ENCODE results near the gene C2CD5.

Gene C2CD5

GRCh38 chr12:22473212-22473611 is 71.1 kb downstream of the C2CD5 start:
- no peaks in the 10 kb centered on the region for H3K9me3 ChIP-seq (ENCODE audit: insufficient read depth, low read length)
- peaks cover 8% of the 10 kb centered on the region for H3K36me3 ChIP-seq (replicated peaks; ENCODE audit: low read depth, low read length)
- no peak overlapping the region for H3K27ac ChIP-seq (ENCODE audit: low read length)
- no peaks in the 10 kb centered on the region for H3K79me2 ChIP-seq (ENCODE audit: low read length)
- H4K20me1 ChIP-seq (ENCODE audit: insufficient read depth, low read length), result 0 out of 2 replicates have a peak, but pooled peaks cover 4% of the 10 kb centered on the region
- H3K4me3 ChIP-seq (ENCODE audit: low read length), result no peak overlapping the region
- H2AFZ ChIP-seq (ENCODE audit: low read depth, low read length), result no peak overlapping the region
- no peak overlapping the region for H3K9ac ChIP-seq (ENCODE audit: low read length)
- H3K27me3 ChIP-seq (ENCODE audit: low read depth, low read length), result no peaks in the 10 kb centered on the region
- no peak for TF ChIP-seq EZH2phosphoT487 (IDR thresholded peaks at IDR 0.05; ENCODE audit: low read depth)
- TF ChIP-seq, protein P1, sequence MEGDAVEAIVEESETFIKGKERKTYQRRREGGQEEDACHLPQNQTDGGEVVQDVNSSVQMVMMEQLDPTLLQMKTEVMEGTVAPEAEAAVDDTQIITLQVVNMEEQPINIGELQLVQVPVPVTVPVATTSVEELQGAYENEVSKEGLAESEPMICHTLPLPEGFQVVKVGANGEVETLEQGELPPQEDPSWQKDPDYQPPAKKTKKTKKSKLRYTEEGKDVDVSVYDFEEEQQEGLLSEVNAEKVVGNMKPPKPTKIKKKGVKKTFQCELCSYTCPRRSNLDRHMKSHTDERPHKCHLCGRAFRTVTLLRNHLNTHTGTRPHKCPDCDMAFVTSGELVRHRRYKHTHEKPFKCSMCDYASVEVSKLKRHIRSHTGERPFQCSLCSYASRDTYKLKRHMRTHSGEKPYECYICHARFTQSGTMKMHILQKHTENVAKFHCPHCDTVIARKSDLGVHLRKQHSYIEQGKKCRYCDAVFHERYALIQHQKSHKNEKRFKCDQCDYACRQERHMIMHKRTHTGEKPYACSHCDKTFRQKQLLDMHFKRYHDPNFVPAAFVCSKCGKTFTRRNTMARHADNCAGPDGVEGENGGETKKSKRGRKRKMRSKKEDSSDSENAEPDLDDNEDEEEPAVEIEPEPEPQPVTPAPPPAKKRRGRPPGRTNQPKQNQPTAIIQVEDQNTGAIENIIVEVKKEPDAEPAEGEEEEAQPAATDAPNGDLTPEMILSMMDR (IDR thresholded peaks at IDR 0.05; ENCODE audit: low read depth, low read length), result no peak
- peak overlapping the region; percentile 29 for H3K4me2 ChIP-seq (ENCODE audit: low read length)
- H3K4me1 ChIP-seq (ENCODE audit: low read length), result peaks cover 8% of the 10 kb centered on the region

- Histone ChIP-seq H3K9ac (ENCODE audit: low read length) (no peak overlapping the region), H3K4me1 (ENCODE audit: low read length) (peaks cover 16% of the 10 kb centered on the region), H3K4me3 (ENCODE audit: low read length) (peak overlapping the region; percentile 33), H3K79me2 (ENCODE audit: low read length) (no peaks in the 10 kb centered on the region), H3K9me3 (ENCODE audit: insufficient read depth, low read length) (no peaks in the 10 kb centered on the region), H3K4me2 (ENCODE audit: low read length) (peak overlapping the region; percentile 57), H4K20me1 (ENCODE audit: insufficient read depth, low read length) (no peaks in the 10 kb centered on the region), H3K36me3 (replicated peaks; ENCODE audit: low read depth, low read length) (no peaks in the 10 kb centered on the region), H2AFZ (ENCODE audit: low read depth, low read length) (no peak overlapping the region), H3K27ac (ENCODE audit: low read length) (peak overlapping the region; percentile 34), H3K27me3 (ENCODE audit: low read depth, low read length) (no peaks in the 10 kb centered on the region)
- TF ChIP-seq EZH2phosphoT487 (IDR thresholded peaks at IDR 0.05; ENCODE audit: low read depth), result no peak
- TF ChIP-seq, protein P1 (IDR thresholded peaks at IDR 0.05; ENCODE audit: low read depth, low read length), result no peak
Observed at GRCh38 chr12:22467190-22467589, 77.2 kb downstream of the C2CD5 start.

- Histone ChIP-seq H3K79me2 (ENCODE audit: low read length) (no peaks in the 10 kb centered on the region), H4K20me1 (ENCODE audit: insufficient read depth, low read length) (no peaks in the 10 kb centered on the region), H3K4me1 (ENCODE audit: low read length) (peaks cover 20% of the 10 kb centered on the region), H3K36me3 (replicated peaks; ENCODE audit: low read depth, low read length) (no peaks in the 10 kb centered on the region), H3K4me3 (ENCODE audit: low read length) (no peak overlapping the region), H2AFZ (ENCODE audit: low read depth, low read length) (no peak overlapping the region), H3K9me3 (ENCODE audit: insufficient read depth, low read length) (no peaks in the 10 kb centered on the region), H3K9ac (ENCODE audit: low read length) (no peak overlapping the region), H3K4me2 (ENCODE audit: low read length) (no peak overlapping the region), H3K27me3 (ENCODE audit: low read depth, low read length) (no peaks in the 10 kb centered on the region), H3K27ac (ENCODE audit: low read length) (no peak overlapping the region)
- TF ChIP-seq, protein P1 (IDR thresholded peaks at IDR 0.05; ENCODE audit: low read depth, low read length), result no peak
- no peak for TF ChIP-seq EZH2phosphoT487 (IDR thresholded peaks at IDR 0.05; ENCODE audit: low read depth)
Observed at GRCh38 chr12:22463306-22463705, 81.0 kb downstream of the C2CD5 start.

DNA sequence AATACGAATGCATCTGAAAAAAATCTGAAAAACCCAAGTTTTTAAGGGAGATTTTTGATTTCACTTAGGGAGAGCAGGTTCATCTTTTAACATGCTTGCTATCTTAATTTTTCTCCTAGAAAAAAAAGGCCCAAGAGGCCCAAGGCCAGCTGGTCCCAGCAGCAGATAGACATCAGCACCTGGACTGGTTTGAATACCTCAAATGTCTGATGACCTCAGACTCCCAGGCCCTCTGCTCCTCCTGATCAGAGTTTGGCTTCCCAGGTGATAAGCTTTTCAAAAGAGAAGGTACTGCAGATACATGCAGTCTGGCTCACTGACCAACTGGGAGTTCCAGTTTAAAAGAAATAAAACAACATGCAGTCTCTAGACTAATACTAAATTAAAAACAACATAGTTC is 82.6 kb downstream of the C2CD5 start:
- no peak overlapping the region for H3K4me3 ChIP-seq (ENCODE audit: low read length)
- H3K4me2 ChIP-seq (ENCODE audit: low read length), result no peak overlapping the region
- no peaks in the 10 kb centered on the region for H3K27me3 ChIP-seq (ENCODE audit: low read depth, low read length)
- no peak overlapping the region for H2AFZ ChIP-seq (ENCODE audit: low read depth, low read length)
- no peaks in the 10 kb centered on the region for H3K9me3 ChIP-seq (ENCODE audit: insufficient read depth, low read length)
- no peak overlapping the region for H3K9ac ChIP-seq (ENCODE audit: low read length)
- no peak overlapping the region for H3K27ac ChIP-seq (ENCODE audit: low read length)
- H3K36me3 ChIP-seq (replicated peaks; ENCODE audit: low read depth, low read length), result no peaks in the 10 kb centered on the region
- H3K4me1 ChIP-seq (ENCODE audit: low read length), result peaks cover 16% of the 10 kb centered on the region
- H3K79me2 ChIP-seq (ENCODE audit: low read length), result no peaks in the 10 kb centered on the region
- TF ChIP-seq EZH2phosphoT487 (IDR thresholded peaks at IDR 0.05; ENCODE audit: low read depth), result no peak
- TF ChIP-seq, protein P1 (IDR thresholded peaks at IDR 0.05; ENCODE audit: low read depth, low read length), result no peak
- H4K20me1 ChIP-seq (ENCODE audit: insufficient read depth, low read length), result no peaks in the 10 kb centered on the region

All from OCI-LY3 (cell line).